Dedifferentiated amniotic fluid mesenchymal stem cell (primary cell): ENCODE data around the gene SCAMP3.
"Not testable (repeated sequence)": the region's sequence is repeated elsewhere in the genome, so short reads cannot be mapped to it uniquely, and the experiment has no call there.

Source experiments
- DNase-seq: peaks from one replicate; pipeline ENCODE4 v3.0.0-alpha.2; 2016; ENCODE audit errors: extremely low spot score

Gene SCAMP3

DNA sequence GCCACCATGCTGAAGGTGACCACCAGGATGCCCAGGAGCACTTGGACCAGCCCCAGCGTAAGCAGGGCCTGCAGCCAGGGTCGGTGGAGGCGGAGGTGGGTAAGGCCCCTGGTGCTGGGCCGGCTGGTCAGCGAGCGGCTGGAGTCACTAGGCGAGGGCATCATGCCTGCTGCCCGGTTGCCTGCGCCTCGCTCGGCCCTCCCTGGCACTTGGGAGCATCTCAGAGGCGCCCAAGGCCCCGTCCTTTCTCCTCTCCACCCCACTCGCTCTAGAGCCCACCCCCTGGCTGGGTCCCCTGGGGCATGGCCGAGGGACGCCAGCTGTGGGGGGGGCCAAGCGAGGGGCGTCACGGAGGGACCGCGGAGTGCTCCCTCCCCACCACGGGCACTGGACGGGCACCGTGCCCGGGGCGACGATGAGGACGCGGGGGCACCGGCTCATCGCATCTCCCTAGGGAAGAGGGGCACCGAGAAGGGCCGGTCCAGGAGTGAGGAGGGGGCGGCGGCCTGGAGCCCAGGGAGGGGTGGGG lies 7.4 kb downstream of the SCAMP3 start:
- DNase-seq, result no peak

DNA sequence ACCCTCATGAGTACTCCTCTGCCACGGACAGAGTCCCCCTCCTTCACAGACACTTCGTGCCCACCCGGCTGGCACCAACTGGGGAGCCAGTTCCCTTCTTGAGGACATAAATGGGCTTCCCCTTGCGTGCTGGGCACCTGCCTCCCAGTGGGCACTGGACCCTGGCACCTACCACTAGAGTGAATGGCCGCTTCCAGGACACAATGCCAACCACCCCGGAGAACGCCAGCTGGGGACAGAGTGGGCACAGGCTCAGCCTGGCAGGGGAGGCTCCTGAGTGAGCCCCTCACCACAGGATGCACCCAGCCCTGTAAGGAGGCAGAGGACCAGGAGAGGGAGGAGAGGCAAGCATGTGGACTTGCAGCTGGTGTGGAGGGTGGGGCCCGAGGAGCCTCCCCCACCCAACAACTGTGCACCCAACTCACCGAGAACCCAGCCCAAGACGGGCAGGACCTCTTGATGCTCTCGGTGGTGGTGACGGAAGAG lies 7.9 kb downstream of the SCAMP3 start:
- DNase-seq, result no peak

DNA sequence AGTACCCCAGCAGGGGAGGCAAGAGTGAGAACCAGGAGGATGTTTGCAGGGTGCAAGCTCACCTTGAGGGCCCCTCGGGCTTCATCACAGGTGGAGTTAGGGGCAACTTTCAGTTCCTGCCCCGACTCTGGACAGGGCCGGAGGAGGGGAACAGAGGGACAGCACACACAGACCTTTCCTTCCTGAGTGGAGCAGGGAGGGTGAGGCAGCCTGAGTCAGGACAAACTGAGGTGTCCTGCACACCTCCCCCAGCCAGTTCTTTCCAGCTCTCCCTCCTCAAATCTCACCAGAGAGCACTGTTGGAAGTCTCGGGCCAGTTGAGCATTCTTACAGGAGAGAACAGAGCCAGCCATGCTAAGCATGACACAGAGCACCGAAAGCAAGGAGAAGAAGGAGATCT lies 8.4 kb downstream of the SCAMP3 start:
- no peak for DNase-seq

DNA sequence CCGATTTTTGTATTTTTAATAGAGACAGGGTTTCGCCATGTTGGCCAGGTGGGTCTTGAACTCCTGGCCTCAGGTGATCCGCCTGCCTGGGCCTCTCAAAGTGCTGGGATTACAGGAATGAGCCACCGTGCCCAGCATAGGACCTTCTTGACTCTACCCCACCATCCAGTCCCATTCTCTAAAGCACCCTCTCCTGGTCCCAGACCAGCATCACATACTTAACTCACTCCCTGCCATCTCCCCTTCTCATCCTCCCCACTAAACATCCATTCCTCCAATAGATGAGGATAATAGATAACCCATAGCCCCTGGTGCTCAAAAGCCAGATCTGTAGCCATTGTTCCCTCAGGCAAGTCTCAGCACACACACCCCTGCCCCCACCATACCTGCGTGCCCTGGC lies 9.0 kb downstream of the SCAMP3 start:
- no peak for DNase-seq

DNA sequence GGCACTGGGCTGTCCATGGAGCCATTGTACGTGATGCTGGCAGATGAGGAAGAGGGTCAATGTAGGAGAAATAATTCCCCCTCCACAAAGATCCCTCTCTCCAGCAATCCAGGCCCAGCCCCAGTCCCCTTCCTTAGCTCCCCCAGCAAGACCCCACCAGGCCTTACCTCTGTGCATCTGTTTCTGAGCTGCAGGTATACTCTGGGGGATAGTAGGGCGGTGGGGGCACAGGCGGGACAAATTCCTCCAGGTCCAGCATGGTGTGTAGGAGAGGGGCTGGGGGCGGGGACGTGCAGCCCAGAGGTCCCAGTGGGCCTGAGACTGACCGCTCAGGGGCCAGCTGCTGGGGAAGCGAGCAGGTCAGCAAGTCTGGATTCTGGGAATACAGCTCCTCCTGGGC lies 10.6 kb downstream of the SCAMP3 start:
- DNase-seq, result no peak

DNA sequence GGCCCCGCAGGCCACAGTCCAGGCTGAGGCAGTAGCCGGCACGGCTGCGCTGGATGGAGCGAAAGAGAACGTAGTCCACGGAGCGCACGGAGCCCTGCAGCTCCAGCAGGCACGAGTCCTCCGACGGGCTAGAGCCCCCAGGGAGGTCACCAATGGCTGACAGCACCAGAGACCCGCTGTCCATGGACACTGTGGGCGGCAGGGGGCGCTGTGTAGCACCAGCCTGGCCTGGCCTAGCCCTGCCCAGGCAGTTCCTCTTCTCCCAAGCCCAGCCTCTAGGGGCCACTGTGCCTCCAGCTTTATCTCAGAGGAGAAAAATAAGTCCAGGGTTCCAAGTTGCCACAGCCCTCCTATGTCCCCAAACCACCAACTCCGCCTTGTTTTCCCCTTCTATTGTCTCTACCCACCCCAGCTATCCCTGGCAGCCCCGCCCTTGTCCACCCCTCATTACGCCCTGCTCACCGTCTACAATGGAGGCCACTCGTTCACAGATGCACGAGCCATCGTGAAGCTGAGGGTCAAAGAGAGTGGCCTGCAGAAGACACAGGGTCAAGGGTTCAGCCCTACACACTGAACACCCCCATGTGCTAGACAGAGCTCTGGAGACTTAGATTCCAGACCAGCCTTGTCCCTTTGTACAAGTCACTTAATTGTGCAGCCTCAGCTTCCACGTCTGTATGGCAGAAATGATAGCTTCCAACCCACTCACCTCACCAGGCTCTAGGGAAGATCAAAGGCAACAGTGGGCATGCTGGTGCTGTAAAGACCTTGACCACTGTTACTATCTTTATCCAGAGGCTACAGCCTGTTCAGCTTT lies 11.3 kb downstream of the SCAMP3 start:
- DNase-seq, result peak; percentile 90

DNA sequence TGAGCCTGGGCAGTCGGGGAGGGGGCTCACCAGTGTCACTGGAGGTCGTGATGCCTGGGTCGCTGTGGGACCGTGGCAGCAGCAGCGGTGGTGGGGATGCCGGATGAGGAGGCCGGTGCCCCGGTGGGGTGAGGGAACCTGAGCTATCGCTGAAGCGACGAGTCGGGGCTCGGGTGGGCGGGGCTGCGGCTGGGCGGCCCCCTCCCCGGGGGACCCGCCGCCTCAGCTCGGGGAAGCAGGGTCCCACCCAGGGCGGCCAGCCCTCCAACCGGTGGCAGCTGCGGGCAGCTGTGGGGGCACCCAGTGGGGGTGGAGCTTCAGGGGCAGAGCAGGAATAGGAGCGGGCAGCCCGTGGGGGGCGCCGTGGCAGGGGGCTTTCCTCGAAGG lies 11.9 kb downstream of the SCAMP3 start:
- no peak for DNase-seq

DNA sequence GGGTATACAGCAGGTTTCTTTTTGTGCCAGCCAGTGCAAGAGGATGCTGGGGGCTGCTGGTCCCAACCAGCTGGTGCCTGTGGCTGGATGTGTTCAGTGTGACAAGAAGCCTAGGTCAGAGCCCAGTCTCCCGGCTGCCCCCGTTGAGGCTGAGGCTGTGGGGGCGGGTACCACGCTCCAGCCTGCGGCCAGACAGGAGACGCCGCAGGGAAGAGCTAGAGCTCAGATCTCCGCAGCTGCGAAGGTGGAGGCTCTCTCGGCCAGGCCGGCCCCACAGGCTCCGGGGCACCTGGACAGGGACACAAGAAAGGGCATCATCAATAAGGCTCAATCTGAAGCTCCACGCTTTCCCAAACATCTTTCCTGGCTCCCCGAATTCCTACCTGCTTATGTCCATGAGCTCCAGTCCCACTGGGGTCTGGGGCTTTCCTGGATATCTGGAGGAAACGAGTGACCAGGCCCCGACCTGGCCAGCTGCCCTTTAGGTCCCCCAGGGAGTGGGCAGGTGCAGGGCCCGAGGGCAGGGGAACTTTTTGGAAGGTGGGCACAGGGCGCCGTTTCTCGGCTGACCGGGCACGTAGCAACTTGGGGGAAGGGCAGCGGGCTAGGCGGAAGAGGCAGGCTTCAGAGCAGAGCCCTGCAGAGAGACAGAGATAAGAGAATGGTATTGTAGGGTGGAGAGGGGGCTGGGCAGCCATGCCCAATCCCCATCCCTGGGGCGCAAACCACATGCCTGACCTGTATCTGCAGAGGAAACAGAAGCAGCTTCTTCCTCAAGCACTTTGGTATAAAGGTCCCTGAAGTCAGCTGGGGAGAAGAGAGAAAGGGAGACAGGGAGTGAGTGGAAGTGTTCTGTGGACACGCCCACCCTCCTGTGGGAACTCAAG lies 14.2 kb downstream of the SCAMP3 start:
- DNase-seq, result no peak

DNA sequence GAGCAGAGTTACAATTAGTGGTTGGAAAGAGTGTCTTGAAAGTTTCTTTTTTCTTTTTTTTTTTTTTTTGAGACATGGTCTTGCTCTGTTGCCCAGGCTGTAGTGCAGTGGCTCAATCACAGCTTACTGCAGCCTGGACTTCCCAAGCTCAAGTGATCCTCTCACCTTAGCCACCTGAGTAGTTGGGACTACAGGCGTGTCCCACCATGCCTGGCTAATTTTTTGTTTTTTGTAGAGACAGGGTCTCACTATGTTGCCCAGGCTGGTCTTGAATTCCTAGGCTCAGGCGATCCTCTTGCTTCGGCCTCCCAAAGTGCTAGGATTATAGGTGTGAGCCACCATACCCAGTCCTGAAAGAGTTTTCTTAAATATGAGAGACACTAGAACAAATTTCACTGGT lies 15.4 kb downstream of the SCAMP3 start:
- not testable (repeated sequence) for DNase-seq

DNA sequence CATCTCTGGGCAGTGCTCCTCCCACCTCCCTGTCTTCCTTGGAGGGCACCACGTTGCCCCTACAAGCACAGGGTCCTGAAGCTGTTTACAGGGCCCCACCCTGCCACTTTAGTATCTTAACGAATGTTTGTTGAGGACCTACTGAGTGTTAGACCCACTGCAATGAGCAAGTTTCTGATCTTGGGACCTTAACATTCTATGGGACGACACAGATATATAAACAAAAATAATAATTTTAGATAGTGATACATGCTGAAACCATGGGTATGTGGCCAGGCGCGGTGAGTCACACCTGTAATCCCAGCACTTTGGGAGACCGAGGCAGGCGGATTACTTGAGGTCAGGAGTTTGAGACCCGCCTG lies 17.0 kb downstream of the SCAMP3 start:
- no peak for DNase-seq

DNA sequence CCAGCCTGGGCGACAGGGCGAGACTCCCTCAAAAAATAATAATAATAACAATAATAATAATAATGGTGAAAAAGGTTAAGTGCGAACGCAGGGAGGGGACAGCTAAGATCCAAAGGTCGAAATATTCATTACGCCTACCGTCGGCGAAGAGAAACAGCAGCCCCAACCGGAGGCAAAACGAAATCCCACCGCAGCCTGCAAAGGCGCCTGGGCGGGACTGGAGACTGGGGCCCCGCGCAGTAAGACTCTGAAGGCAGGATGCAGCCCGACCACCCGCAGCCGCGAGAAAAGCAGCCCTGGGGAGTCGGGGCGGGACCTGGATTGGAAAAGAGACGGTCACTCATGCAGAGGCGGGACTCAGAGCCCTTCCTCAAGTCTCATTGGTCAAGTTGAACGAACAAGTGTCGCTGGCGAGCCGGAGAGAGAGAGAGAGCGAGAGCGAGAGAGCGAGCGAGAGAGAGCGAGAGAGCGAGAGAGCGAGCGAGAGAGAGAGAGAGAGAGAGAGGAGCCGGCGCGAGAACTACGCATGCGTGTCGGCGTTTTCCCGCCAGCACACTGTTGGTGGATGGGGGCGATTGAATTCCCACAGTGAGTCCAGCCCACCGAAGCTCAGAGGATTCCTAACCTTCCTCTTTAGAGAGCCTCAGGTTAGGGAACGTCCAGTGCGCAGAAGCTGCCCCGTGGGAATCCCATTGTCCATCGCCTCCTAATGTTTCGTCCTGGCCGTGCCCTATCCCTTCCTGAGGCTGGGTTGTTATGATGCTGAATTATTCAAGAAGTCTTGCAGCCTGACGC lies 17.6 kb downstream of the SCAMP3 start:
- DNase-seq, result peak; percentile 99

DNA sequence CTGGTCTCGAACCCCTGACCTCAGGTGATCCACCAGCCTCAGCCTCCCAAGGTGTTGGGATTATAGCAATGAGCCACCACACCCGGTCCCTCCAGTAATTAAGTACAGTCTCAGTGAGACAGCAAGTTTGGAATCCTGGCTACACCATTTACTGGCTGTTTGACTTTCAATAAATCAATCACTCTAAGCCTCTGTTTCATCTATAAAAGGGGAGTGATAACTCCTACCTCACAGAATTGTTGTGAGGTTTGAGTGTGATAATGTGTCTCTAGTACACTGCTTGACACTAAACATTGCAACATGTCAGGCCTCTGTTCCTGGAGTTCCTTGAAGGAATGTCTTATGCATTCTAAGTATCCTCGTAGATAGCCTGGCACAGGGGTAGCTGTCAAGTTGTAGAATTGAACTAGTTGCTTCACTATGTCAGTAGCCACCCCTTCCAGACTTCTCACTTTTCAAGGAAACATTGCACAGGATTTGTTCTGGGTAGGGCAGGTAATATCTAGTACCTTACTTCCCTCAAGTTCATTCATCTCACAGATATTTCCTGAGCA lies 19.3 kb downstream of the SCAMP3 start:
- DNase-seq, result no peak

DNA sequence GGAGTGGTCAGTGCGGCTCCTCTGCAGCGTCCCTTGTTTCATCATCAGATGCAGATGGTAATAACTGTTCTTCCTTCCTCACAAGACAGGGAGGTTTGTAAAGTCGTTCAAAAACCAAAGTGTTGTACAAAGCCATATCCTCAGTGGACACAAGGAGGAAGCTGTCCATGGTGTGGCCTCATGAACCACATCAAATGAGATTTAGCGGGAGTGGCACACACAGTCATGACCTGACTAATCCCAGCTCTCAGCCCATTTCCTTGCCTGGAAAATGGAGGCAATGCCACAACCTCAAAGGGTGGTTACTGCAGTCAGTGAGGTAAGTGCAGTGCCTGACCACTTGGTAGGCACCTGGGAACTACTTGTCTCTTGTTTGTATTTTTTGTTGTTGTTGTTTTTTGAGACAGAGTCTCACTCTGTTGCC lies 20.3 kb downstream of the SCAMP3 start:
- no peak for DNase-seq

DNA sequence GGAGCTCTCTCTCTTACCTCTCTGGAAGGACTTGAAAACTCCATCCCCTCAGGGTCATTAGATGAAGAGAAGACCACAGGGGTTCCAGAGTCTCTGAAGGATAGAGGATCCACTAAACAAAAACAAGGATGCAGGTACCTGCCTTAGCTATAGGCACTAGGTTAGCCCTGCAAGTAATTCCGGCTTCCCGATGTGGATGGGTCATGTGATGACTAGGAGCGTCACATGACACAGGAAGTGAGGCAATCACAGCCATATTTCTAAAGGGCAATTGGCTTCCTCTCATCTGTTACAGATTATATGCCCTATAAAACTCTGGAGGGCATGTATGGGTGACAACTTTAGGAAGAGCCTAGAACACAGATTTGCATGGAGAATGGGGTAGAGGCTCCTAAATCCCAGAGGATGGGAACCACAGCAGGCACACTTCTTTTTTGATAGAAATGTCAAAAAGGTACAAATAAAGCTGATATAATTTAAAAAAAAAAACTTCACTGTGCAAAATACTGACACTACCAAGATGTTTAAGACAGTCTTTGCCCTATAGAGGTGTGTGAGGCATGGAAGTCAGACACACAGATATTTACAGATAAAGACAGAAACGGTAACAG lies 21.0 kb downstream of the SCAMP3 start:
- peak; percentile 82 for DNase-seq

DNA sequence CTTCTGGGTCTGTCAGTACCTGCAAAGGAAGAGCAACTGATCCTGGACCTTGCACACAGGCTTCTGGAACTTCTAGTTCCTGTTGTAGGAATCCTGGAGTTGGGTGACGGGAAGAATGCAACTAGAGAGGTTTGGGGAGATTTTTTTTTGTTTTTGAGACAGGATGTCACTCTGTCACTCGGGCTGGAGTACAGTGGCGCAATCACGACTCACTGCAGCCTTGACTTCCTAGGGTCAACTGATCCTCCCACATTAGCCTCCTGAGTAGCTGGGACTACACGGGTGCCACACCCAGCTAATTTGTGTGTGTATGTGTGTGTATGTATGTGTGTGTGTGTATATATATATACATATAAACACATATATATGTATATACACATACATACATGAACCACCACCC lies 25.7 kb downstream of the SCAMP3 start:
- DNase-seq, result no peak

DNA sequence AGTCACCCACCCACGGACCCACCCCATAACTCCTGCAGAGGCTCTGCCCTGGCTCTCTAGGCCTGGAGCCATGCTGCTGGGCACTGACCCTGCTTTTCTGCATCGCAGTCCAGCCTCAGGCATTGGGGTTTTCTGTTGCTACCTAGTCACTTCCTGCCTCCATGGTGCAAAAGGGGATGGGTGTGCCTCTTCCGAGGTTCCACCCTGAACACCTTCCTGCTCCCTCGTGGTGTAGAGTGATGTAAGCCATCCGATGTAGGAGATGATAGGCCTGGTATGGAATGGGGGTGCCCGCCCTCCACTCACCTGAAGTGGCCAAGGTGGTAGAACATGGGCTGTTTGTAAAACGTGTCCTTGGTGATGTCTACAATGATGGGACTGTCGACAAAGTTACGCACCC lies 26.8 kb downstream of the SCAMP3 start:
- DNase-seq, result not testable (repeated sequence)

DNA sequence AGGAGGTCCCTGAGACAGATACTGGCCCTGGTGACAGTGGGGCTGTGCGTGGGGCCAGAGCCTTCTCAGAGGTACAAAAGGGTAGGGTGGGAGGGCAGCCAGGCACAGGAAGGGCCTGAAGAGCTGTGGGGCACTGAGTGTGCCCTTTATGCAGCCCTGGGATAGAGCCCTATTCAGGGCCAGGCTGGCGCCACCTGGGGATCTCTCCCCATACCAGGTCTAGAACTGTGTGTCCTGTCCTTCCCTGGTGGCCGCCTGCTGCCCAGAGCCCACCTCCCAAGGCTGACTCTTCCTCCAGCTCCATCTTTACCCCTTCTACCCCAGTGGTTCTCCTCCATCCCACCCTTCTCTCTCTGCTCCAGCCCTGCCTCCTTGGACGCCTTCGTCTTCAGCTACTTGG lies 28.7 kb downstream of the SCAMP3 start:
- DNase-seq, result not testable (repeated sequence)

DNA sequence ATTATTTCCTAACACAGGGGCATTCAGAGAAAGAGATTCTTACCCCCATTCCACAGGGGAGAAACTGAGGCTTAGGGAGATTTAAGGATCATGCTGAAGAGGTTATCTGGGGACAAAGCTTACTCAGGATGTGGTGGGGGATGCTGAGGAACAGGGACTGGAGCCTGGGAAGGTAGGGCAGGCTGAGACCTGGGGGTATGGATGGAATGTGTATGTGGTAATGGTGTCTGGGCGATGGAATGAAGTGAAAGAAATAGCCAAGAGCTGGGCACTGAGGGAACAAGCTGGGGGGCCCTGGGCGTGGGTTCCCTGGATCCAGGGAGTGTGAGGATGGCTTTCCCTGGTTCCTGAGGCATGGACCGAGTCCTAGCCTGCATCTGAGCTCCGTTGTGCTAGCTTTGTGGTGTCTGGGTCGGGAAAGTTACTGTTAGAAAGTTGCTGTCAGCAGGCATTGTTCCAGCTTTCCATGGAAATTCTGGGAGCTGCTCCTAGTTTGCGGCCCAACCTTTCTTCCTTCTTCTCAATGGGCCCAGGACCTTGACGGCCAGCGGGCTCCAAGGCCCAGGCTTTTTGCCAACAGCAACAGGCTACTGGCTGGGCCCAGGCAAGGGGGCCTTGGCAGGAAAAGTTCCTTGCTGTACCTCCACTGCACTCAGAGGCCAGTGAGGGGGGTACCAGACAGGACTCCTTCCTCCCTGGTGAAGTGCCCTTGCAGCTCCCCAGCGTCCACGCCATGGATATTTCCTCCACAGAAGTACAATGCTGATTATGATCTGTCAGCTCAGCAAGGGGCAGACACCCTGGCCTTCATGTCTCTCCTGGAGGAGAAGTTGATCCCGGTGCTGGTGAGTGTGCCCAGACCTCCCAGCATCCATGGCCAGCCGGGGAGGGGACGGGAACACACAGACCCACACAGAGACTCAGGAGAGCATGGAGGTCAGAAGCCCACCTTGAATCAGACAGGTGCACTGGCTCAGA lies 29.9 kb downstream of the SCAMP3 start:
- DNase-seq, result not testable (repeated sequence)

DNA sequence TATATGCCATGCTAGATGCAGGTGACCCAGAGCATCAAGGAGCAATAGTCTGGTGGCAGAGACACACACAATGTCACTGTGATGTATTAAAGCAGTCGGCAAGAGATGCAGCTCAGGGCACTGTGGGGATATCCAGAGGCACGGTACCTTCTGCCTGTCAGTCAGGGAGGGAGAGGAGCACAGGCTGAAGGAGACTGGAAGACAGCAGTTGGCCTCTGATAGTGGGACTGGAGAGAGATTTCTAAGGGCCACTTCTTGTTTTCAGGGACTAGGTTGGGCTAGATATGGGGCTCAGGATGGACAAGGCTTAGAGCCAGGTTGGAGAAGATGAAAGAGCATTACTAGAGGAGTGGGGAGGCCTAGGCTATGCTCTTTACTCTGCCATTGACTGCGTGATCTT lies 30.9 kb downstream of the SCAMP3 start:
- not testable (repeated sequence) for DNase-seq

DNA sequence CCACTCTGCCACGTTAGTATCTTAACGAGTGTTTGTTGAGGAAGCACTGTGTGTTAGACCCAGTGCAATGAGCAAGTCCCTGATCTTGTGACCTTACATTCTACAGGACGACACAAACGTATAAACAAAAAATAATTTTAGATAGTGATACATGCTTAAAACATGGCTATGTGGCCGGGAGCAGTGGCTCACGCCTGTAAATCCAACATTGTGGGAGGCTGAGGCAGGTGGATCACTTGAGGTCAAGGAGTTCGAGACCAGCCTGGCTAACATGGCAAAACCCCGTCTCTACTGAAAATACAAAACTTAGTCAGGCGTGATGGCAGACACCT lies 34.1 kb downstream of the SCAMP3 start:
- DNase-seq, result no peak
